Stimulated activated CD4-positive, alpha-beta T cell treated with anti-CD3 and anti-CD28 coated beads, Interleukin-2, amount 100 ng/mL, for 48 hours (primary cell): ENCODE measurements around the gene PRM1.
A peak's percentile ranks its signal among the peaks of the same experiment; 100 is the strongest.

Source experiments
- DNase-seq, 2 donors: peaks; one replicate each; pipeline ENCODE4 v3.0.0-alpha.2; 2020

PRM1 gene

DNA sequence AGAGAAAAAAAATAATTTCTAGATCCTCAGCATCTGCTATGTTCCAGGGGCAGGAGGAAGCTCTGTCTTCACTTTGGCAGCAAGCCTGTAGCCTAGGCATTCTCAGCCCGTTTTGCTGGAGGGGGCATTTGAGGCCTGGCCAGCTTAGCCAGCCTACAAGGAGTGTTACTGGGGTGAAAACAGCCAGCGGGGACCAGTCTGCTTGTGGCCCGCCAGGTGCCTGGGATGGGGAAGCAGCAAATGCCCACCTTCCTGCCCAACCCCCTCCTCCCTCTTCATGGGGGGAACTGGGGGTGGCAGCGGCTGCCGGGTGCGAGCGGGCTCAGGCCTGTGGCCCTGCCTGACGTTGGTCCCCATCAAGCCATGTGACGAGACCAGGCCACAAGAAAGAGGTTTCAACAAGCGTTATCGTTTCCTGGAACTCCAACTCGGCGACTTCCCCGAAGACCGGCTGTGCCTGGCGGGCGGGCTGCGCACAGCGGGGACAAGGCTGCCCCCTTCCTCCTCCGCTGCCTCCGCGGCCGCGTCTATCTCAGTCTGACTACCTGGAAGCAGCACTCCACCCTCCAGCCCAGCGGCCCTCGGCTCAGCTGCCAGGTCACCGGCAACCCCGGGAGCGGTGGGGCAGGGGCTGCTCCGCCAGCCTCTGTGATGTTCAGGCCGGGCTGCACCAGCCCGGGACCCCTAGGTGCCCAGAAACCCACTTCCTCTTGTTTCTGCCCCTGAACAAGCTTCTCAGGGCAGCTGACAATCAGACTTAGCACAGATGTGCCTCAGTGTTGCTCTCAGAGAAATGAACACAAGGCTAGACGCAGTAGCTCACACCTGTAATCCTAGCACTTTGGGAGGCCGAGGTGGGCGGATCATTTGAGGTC is 48.0 kb downstream of the PRM1 start:
- DNase-seq, result peak; percentile 84 to 89

DNA sequence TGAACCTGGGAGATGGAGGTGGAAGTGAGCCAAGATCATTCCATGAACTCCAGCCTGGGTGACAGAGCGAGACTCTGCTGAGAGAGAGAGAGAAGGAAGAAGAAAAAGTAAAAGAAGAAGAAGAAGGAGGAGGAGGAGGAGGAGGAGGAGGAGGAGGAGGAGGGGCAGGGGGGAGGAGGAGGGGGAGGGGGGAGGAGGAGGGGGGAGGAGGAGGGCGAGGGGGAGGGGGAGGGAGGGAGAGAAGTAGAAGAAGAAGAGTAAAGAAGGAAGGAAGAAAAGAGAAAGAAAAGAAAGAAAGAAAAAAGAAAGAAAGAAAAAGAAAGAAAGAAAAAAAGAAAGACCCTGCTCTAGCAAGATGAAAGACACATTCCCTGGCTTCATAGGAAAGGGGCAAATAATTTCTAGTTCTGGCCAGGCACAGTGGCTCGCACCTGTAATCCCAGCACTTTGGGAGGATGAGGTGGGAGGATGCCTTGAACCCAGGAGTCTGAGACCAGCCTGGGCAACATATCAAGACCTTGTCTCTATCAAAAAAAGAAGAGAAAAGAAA is 48.8 kb downstream of the PRM1 start:
- no peak for DNase-seq

DNA sequence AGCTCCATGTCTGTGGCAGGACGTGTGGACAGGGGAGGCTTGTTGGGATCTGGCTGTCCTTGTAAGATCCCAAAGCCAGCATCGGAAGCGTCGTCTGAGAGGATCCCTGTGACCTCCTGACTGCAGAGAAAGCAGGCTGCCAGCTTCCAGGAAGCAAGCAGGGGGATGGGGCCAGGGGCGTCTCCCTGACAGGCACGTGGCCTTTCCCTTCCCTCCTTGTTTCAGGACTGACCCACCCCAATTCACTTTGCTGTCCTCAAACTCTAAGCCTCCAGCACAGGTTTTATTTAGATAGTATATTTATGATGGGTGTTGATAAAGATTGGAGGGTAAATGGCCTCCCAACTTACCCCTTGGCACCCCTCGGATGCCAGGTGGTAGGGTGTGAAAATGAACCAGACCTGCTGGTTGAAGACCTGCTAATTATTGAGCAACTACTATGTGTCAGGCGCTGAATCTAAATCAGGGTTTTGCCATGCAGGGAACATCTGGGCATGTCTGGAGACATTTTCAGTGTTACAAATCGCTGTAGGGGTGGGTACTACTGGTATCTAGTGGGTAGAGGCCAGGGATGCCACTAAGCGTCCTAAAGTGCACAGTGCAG is 49.7 kb downstream of the PRM1 start:
- no peak for DNase-seq
